Hepatocyte (in vitro differentiated cells): ENCODE results near the gene PTGES. TPM values are rescaled to one million over a fixed set of nuclear protein-coding genes. Genes with fewer than 3 reads are reported as not detected.
"Not testable (repeated sequence)": the region's sequence is repeated elsewhere in the genome, so short reads cannot be mapped to it uniquely, and the experiment has no call there.

ENCODE experiments used
- DNase-seq: peaks from one replicate; pipeline ENCODE4 v3.0.0-alpha.2; 2016; ENCODE audit warnings: low spot score
- H2AFZ ChIP-seq: fragments of 200-600 bp; sonication (generic); 2 replicates; pipeline ENCODE4 v1.6.0; 2016; ENCODE audit warnings: antibody characterized with exemption, mild to moderate bottlenecking
- H3K27ac ChIP-seq: fragments of 200-600 bp; sonication (generic); 2 replicates; pipeline ENCODE4 v1.5.1; 2016; ENCODE audit warnings: mild to moderate bottlenecking
- H3K27me3 ChIP-seq: fragments of 200-600 bp; sonication (generic); 2 replicates; pipeline ENCODE4 v1.6.1; 2016
- H3K36me3 ChIP-seq: fragments of 200-600 bp; sonication (generic); replicated peaks from 2 replicates; pipeline ENCODE4 v1.5.1; 2016; ENCODE audit warnings: low read depth; ENCODE audit not compliant: insufficient read depth
- H3K4me1 ChIP-seq: fragments of 200-600 bp; sonication (generic); 2 replicates; pipeline ENCODE4 v1.5.1; 2016; ENCODE audit warnings: mild to moderate bottlenecking, moderate library complexity; ENCODE audit not compliant: insufficient read depth
- H3K4me2 ChIP-seq: fragments of 200-600 bp; sonication (generic); 2 replicates; pipeline ENCODE4 v1.6.0; 2016
- H3K4me3 ChIP-seq: fragments of 200-600 bp; sonication (generic); 2 replicates; pipeline ENCODE4 v1.5.1; 2016; ENCODE audit warnings: mild to moderate bottlenecking
- H3K79me2 ChIP-seq: fragments of 200-600 bp; sonication (generic); 2 replicates; pipeline ENCODE4 v1.6.0; 2017; ENCODE audit warnings: mild to moderate bottlenecking
- H3K9me2 ChIP-seq: fragments of 200-600 bp; sonication (generic); replicated peaks from 2 replicates; pipeline ENCODE4 v1.6.0; 2017; ENCODE audit warnings: mild to moderate bottlenecking; ENCODE audit not compliant: insufficient read depth
- H3K9me3 ChIP-seq: fragments of 200-600 bp; sonication (generic); 2 replicates; pipeline ENCODE4 v1.5.1; 2016; ENCODE audit warnings: low read depth, mild to moderate bottlenecking
- H4K20me1 ChIP-seq: fragments of 200-600 bp; sonication (generic); 2 replicates; pipeline ENCODE4 v1.6.0; 2016; ENCODE audit warnings: mild to moderate bottlenecking; ENCODE audit not compliant: insufficient read depth, poor library complexity, severe bottlenecking
- CTCF ChIP-seq: fragments of 200-600 bp; sonication (generic); IDR thresholded peaks from 2 replicates; pipeline ENCODE4 v1.5.1; 2016; ENCODE audit warnings: antibody characterized with exemption, mild to moderate bottlenecking; ENCODE audit not compliant: poor library complexity
- EZH2 ChIP-seq: fragments of 200-600 bp; sonication (generic); IDR thresholded peaks from 2 replicates; pipeline ENCODE4 v1.6.1; 2016; ENCODE audit warnings: antibody characterized with exemption, mild to moderate bottlenecking, borderline replicate concordance
- EZH2phosphoT487 ChIP-seq: fragments of 200-600 bp; sonication (generic); IDR thresholded peaks from one replicate; pipeline ENCODE4 v1.6.1; 2018; ENCODE audit warnings: antibody characterized with exemption, mild to moderate bottlenecking, low read depth, moderate library complexity; ENCODE audit not compliant: unreplicated experiment, severe bottlenecking
- WGBS: methylation state at CpG from one replicate; pipeline ENCODE4 v1.1.6; 2016; ENCODE audit warnings: low lambda C conversion rate; ENCODE audit errors: missing lambda C conversion rate; 5-methylcytosine and 5-hydroxymethylcytosine counted together
- polyA plus RNA-seq: library from polyadenylated mRNA; unstranded; fragments of >200 nt; fragmentation: Nextera tagmentation; extraction: Ambion mirVana; gene quantifications from 2 replicates; pipeline ENCODE4 v1.2.1, GENCODE V29; 2016
- total RNA-seq: library from RNA; depleted of rRNA; stranded (reverse); fragments of >200 nt; gene quantifications from 2 replicates; pipeline ENCODE4 v1.2.3, GENCODE V29; 2014

PTGES gene
- total and polyA plus RNA-seq, 2 experiments from 2014 or later = 26.4 to 94.9 TPM

GRCh38 chr9:129761901-129762369 is 9.1 kb upstream of the PTGES start:
- Histone ChIP-seq H2AFZ (peak overlapping the region; percentile 23), H4K20me1 (no peaks in the 10 kb centered on the region), H3K36me3 (no peaks in the 10 kb centered on the region), H3K4me2 (peak overlapping the region; percentile 55), H3K4me1 (peaks cover 19% of the 10 kb centered on the region), H3K79me2 (no peaks in the 10 kb centered on the region), H3K9me2 (no peaks in the 10 kb centered on the region), H3K4me3 (no peak overlapping the region), H3K27me3 (no peaks in the 10 kb centered on the region), H3K27ac (peak overlapping the region; percentile 84), H3K9me3 (no peaks in the 10 kb centered on the region)
- DNase-seq = no peak
- 42% methylated on average over 6 of the region's 6 CpGs for WGBS
- TF ChIP-seq EZH2 = no peak
- TF ChIP-seq EZH2phosphoT487 = no peak
- no peak for TF ChIP-seq CTCF

GRCh38 chr9:129761293-129761900 is 8.6 kb upstream of the PTGES start:
- 61% methylated on average over 11 of the region's 11 CpGs for WGBS
- no peak for DNase-seq

GRCh38 chr9:129760784-129761183 is 7.9 kb upstream of the PTGES start:
- H3K79me2 ChIP-seq = not testable (repeated sequence)
- peak overlapping the region; percentile 84 for H3K27ac ChIP-seq

More at GRCh38 chr9:129761293-129761900, 8.6 kb upstream of the PTGES start:
- Histone ChIP-seq H3K27ac (peak overlapping the region; percentile 84), H3K9me3 (no peaks in the 10 kb centered on the region), H4K20me1 (no peaks in the 10 kb centered on the region), H3K27me3 (no peaks in the 10 kb centered on the region), H3K79me2 (no peaks in the 10 kb centered on the region), H3K9me2 (no peaks in the 10 kb centered on the region), H3K4me1 (peaks cover 19% of the 10 kb centered on the region), H3K4me2 (peak overlapping the region; percentile 55), H3K4me3 (no peak overlapping the region), H2AFZ (peak overlapping the region; percentile 23), H3K36me3 (no peaks in the 10 kb centered on the region)
- TF ChIP-seq EZH2 (no peak), EZH2phosphoT487 (no peak), CTCF (no peak)

GRCh38 chr9:129759804-129760502 is 7.1 kb upstream of the PTGES start:
- no peak overlapping the region for H3K4me3 ChIP-seq
- no peak for TF ChIP-seq EZH2
- TF ChIP-seq CTCF = no peak
- TF ChIP-seq EZH2phosphoT487 = no peak
- no peaks in the 10 kb centered on the region for H3K79me2 ChIP-seq
- DNase-seq = no peak
- no peaks in the 10 kb centered on the region for H4K20me1 ChIP-seq
- H3K27ac ChIP-seq = no peak overlapping the region
- WGBS = 80% methylated on average over 13 of the region's 13 CpGs
- H3K4me1 ChIP-seq = peaks cover 19% of the 10 kb centered on the region
- H3K9me3 ChIP-seq = no peaks in the 10 kb centered on the region
- no peaks in the 10 kb centered on the region for H3K36me3 ChIP-seq
- no peaks in the 10 kb centered on the region for H3K27me3 ChIP-seq
- H3K4me2 ChIP-seq = no peak overlapping the region
- H3K9me2 ChIP-seq = no peaks in the 10 kb centered on the region
- no peak overlapping the region for H2AFZ ChIP-seq

More at GRCh38 chr9:129760784-129761183, 7.9 kb upstream of the PTGES start:
- DNase-seq, H3K4me3 ChIP-seq, H3K4me2 ChIP-seq, H3K9me2 ChIP-seq, H4K20me1 ChIP-seq, H3K9me3 ChIP-seq, H3K36me3 ChIP-seq, H3K27me3 ChIP-seq, H2AFZ ChIP-seq: not testable (repeated sequence)
- WGBS = 98% methylated on average over 7 of the region's 7 CpGs
- peaks cover 19% of the 10 kb centered on the region for H3K4me1 ChIP-seq
